IMR-90 (cell line): Measurements from ENCODE around the gene USP12.

Experiments
- BHLHE40 ChIP-seq: fragments of 150-350 bp; IDR thresholded peaks from 2 replicates; pipeline ENCODE4 v1.6.1; 2016; ENCODE audit warnings: mild to moderate bottlenecking, low read depth, low read length
- CEBPB ChIP-seq: IDR thresholded peaks from 2 replicates; pipeline ENCODE4 v1.6.1; 2012; ENCODE audit warnings: low read depth, low read length, improper control_type of control experiment
- CTCF ChIP-seq: conservative IDR thresholded peaks from 2 replicates; pipeline ENCODE4 v1.5.1; 2012; ENCODE audit warnings: mild to moderate bottlenecking, low read depth, low read length, improper control_type of control experiment
- ELK1 ChIP-seq: fragments of 150-350 bp; IDR thresholded peaks from 2 replicates; pipeline ENCODE4 v1.6.1; 2016; ENCODE audit warnings: low read depth, mild to moderate bottlenecking, low read length, moderate library complexity, borderline replicate concordance
- MAFK ChIP-seq: IDR thresholded peaks from 2 replicates; pipeline ENCODE4 v1.6.1; 2012; ENCODE audit warnings: low read depth, low read length, improper control_type of control experiment
- MXI1 ChIP-seq: IDR thresholded peaks from 2 replicates; pipeline ENCODE4 v1.6.1; 2012; ENCODE audit warnings: low read depth, mild to moderate bottlenecking, low read length, moderate library complexity, borderline replicate concordance
- POLR2A ChIP-seq: IDR thresholded peaks from 2 replicates; pipeline ENCODE4 v1.6.1; 2012; ENCODE audit warnings: mild to moderate bottlenecking, low read depth, low read length
- RAD21 ChIP-seq: IDR thresholded peaks from 2 replicates; pipeline ENCODE4 v1.6.1; 2012; ENCODE audit warnings: low read length, improper control_type of control experiment
- RFX5 ChIP-seq: IDR thresholded peaks from 2 replicates; pipeline ENCODE4 v1.8.0; 2012; ENCODE audit warnings: low read depth, mild to moderate bottlenecking, low read length, moderate library complexity
- SMC3 ChIP-seq: fragments of 150-350 bp; IDR thresholded peaks from 2 replicates; pipeline ENCODE4 v1.6.1; 2016; ENCODE audit warnings: low read depth, mild to moderate bottlenecking, antibody characterized with exemption, low read length, moderate library complexity
- USF2 ChIP-seq: fragments of 150-350 bp; IDR thresholded peaks from 2 replicates; pipeline ENCODE4 v1.6.1; 2017; ENCODE audit warnings: mild to moderate bottlenecking, antibody characterized with exemption, low read length, low read depth

- TF ChIP-seq CTCF (no peak), POLR2A (no peak), CEBPB (no peak), ELK1 (no peak), RAD21 (no peak), BHLHE40 (no peak), SMC3 (no peak), USF2 (no peak), MXI1 (no peak), RFX5 (no peak), MAFK (no peak)
Observed at GRCh38 chr13:27026396-27026795, 145.2 kb downstream of the USP12 start.
